Activated naive CD8-positive, alpha-beta T cell (primary cell): ENCODE data around the gene MPZL2.

Experiments
- H3K27ac Mint-ChIP-seq: one replicate; pipeline ENCODE4 v1.8.0; 2021; ENCODE audit warnings: mixed read lengths
- H3K27me3 Mint-ChIP-seq: one replicate; pipeline ENCODE4 v1.8.0; 2021; ENCODE audit warnings: mixed read lengths
- H3K36me3 Mint-ChIP-seq: one replicate; pipeline ENCODE4 v1.8.0; 2021; ENCODE audit warnings: mixed read lengths
- H3K4me1 Mint-ChIP-seq: one replicate; pipeline ENCODE4 v1.8.0; 2021; ENCODE audit warnings: low read depth, mixed read lengths
- H3K4me3 Mint-ChIP-seq: one replicate; pipeline ENCODE4 v1.8.0; 2021; ENCODE audit warnings: mild to moderate bottlenecking, mixed read lengths
- H3K9me3 Mint-ChIP-seq: one replicate; pipeline ENCODE4 v1.8.0; 2021; ENCODE audit warnings: low read depth, mixed read lengths

Gene MPZL2

DNA sequence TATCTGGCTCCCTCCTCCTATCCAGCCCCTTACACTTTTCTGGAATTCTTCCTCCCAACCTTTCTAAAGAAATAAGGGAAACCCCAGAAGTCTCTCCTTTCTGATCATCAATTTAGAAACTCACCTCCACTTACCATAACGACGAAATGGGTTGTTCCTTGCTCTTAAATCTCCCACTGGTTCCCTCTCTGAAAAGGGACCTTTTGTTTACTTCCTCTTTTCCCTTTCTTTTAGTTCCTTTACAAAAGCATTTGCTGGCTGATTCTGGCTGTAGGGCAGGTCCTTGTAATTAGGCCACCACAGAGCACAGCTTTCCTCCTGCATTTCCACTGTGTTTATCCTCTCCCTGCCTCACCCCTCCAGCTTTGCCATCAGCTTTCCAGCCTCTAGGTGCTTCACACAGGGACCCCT lies 51.3 kb downstream of the MPZL2 start:
- Mint-ChIP-seq H3K4me1 (peaks cover 93% of the 10 kb centered on the region), H3K27me3 (no peaks in the 10 kb centered on the region), H3K36me3 (peaks cover 47% of the 10 kb centered on the region), H3K4me3 (peak overlapping the region; percentile 98), H3K9me3 (no peaks in the 10 kb centered on the region), H3K27ac (no peak overlapping the region)

DNA sequence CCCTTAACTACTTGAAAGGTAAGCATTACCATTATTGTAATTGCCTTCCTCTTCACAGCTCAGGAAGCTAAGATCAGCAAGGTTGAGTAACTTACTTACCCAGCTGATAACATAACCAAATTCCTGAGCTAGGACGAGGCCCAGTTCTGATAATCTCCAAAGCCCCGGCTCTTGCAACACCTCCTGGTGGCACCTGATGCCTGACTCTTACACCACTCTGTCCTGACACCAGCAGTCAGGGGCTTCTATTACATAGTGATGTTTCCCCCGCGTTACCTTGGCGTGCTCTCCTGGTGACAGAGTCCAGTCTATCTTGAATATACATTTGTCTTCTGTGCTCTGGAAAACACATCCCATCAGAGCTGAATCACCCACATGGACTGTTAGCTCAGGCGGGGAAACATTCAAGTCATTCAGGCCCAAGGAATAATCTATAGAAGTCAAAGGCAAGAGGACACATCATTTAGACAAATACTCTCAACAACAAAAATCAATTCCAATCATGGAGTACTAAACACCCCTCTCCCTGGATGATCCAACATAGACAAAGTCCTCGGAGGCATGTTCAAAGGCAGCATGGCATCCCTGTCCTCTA lies 51.9 kb downstream of the MPZL2 start:
- Mint-ChIP-seq H3K27me3 (no peaks in the 10 kb centered on the region), H3K9me3 (no peaks in the 10 kb centered on the region), H3K4me3 (peak overlapping the region; percentile 98), H3K27ac (no peak overlapping the region), H3K36me3 (peaks cover 47% of the 10 kb centered on the region), H3K4me1 (peaks cover 92% of the 10 kb centered on the region)

DNA sequence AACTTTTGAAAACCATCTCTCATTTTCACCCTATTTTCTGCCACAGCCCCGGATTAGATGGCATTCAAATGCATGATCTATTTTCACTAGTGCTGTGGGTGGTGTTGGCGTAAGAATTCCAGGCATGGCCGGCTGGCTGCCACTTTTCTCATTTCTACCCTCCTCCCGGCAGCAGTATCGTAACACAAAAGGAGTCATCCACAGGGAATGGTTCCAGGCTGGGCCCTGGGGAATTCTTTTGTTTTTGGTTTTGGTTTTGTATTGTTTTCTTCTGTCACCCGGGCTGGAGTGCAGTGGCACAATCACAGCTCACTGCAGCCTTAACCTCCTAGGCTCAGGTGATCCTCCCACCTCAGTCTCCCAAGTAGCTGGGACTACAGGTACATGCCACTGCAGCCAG lies 53.1 kb downstream of the MPZL2 start:
- peak overlapping the region; percentile 8 for H3K4me3 Mint-ChIP-seq

DNA sequence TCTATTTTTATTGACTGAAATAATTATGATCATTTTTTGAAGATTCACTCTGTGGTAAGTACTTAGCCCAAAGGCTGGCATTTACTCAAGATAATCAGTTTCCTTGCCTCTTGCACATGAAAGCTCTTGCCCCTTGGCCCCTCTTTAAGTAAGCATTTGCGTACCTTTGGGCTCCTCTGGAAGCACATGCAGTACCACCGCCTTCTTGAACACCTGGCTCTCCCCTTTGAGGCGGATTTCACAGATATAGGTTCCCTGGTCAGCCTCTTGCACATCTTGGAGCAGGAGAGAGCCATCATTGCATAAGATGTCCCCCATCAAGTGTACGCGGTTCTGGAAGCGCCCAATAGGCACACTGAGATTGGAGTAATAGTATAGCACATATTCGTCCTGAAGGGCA lies 53.8 kb downstream of the MPZL2 start:
- peak overlapping the region; percentile 49 for H3K4me3 Mint-ChIP-seq
- no peak overlapping the region for H3K27ac Mint-ChIP-seq
- no peaks in the 10 kb centered on the region for H3K27me3 Mint-ChIP-seq
- peaks cover 62% of the 10 kb centered on the region for H3K36me3 Mint-ChIP-seq
- H3K4me1 Mint-ChIP-seq: peaks cover 73% of the 10 kb centered on the region
- peaks cover 3% of the 10 kb centered on the region for H3K9me3 Mint-ChIP-seq

More for the DNA sequence above, 53.1 kb downstream of the MPZL2 start:
- peaks cover 55% of the 10 kb centered on the region for H3K36me3 Mint-ChIP-seq
- peaks cover 80% of the 10 kb centered on the region for H3K4me1 Mint-ChIP-seq
- H3K27me3 Mint-ChIP-seq: no peaks in the 10 kb centered on the region
- peaks cover 3% of the 10 kb centered on the region for H3K9me3 Mint-ChIP-seq
- H3K27ac Mint-ChIP-seq: no peak overlapping the region

DNA sequence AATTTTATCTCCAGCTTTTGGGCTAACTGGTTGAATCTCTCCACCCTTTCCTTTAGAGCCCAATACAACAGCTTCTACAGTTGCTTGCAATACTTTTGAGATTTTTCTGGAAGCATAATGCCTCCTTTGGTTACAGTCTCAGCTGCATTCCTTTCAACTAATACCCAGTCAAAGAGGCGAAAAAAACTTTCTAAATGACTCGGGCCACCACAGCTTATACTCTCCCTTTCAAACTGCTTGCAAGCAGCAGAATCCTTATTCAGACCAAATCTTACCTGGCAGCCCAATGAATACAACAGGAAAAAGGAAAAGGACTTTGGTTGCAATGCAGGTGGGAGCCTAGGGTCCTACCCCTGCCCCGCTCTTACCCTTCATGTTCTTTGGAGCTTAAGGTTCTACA lies 55.1 kb downstream of the MPZL2 start:
- Mint-ChIP-seq H3K9me3 (peaks cover 3% of the 10 kb centered on the region), H3K4me3 (peak overlapping the region; percentile 70), H3K27ac (no peak overlapping the region), H3K4me1 (peaks cover 60% of the 10 kb centered on the region), H3K36me3 (peaks cover 56% of the 10 kb centered on the region), H3K27me3 (no peaks in the 10 kb centered on the region)

DNA sequence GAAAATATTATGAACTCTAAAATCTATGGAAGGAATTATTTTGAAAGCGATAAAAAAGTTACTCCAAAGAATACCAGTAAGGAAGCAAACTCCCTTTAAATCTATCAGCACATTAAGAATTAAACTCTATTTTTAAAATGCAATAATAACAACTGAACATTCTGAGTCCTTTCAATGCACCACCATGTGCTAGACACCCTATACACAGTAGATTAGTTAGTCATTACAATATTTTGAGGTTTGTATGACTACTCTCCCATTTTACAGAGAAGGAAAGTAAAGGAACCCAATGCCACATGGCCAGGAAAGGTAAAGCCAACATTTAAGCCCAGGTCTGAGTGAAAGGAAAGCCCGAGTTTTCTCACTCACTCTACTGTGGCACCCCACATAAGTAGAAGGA lies 57.0 kb downstream of the MPZL2 start:
- peak overlapping the region; percentile 82 for H3K4me3 Mint-ChIP-seq
- H3K36me3 Mint-ChIP-seq: peaks cover 36% of the 10 kb centered on the region
- H3K27ac Mint-ChIP-seq: no peak overlapping the region
- H3K4me1 Mint-ChIP-seq: peaks cover 40% of the 10 kb centered on the region
- peaks cover 3% of the 10 kb centered on the region for H3K9me3 Mint-ChIP-seq
- no peaks in the 10 kb centered on the region for H3K27me3 Mint-ChIP-seq

DNA sequence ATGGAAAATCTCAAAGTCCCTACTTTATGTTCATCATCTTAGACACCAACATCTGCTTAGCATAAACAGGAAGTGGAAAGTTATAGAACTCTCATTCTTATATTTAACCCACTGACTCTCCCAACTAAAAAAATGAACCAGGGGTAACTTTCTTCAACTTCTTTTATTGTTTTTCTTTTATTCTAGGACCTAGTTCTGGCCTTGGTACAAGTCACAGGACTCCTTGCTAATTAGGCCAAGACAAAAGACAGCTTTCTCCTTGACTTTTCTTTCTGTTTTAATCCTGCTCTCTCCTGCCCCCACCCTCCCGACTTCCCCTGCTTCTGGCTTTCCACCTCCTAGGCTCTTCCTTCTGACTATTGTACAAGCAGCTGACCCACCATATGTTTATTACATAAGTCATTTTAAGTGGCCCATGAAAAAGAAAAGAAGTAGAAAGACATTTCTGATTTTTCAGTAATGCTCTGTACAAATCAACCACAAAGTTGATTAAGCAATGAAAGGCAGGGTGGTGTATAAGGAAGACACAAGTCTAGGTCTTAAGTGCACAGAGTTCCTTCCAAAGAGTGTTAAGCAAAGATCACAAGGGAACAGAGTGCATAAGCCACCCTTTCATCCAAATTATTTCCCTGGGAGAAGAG lies 57.6 kb downstream of the MPZL2 start:
- H3K4me3 Mint-ChIP-seq: peak overlapping the region; percentile 82
- H3K27ac Mint-ChIP-seq: no peak overlapping the region
- H3K9me3 Mint-ChIP-seq: peaks cover 3% of the 10 kb centered on the region
- peaks cover 35% of the 10 kb centered on the region for H3K4me1 Mint-ChIP-seq
- no peaks in the 10 kb centered on the region for H3K27me3 Mint-ChIP-seq
- peaks cover 31% of the 10 kb centered on the region for H3K36me3 Mint-ChIP-seq

DNA sequence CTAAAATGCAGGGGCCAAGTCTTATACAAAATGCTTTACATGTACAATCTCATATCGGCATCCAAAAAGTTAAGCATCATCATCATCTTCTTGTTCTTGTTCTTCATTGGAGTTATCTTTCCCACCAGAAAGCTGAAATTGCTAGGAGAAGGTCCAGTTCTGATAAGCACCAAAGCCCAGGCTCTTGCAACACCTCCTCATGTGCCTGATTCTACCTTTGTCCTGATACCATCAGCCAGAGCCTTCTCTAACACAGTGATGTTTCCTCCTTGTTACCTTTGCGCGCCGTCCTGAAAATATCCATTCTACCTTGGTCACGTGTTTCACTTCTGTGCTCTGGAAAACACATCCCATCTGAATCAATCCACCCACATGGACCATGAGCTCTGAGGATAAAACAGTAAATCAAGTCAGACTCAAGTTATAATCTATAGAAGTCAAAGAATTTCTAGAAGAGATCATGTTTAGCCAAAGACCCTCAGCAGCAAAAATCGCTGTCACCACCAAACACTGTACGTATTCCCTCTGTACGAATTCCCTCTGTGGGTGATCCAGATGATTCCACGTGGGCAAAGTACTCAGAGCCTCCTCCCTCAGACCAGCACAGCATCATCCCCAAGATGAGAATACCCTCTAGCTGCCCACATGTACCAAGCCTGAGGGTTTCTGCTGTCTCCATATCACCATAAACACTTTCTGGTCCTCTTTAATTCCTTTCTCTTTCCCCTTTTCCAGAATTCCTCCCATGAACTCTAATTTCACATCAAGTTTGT lies 58.3 kb downstream of the MPZL2 start:
- Mint-ChIP-seq H3K4me3 (peak overlapping the region; percentile 82), H3K4me1 (peaks cover 29% of the 10 kb centered on the region), H3K9me3 (peaks cover 3% of the 10 kb centered on the region), H3K27ac (no peak overlapping the region), H3K36me3 (peaks cover 28% of the 10 kb centered on the region), H3K27me3 (no peaks in the 10 kb centered on the region)
